Neuronal stem cell (in vitro differentiated cells): ENCODE results near the gene OTOF.

ENCODE experiments used
- DNase-seq: peaks from one replicate; pipeline ENCODE4 v3.0.0-alpha.2; 2013; ENCODE audit warnings: low spot score
- H2AFZ ChIP-seq: one replicate; pipeline ENCODE4 v1.6.1; 2013; ENCODE audit warnings: mild to moderate bottlenecking, low read length, inconsistent platforms
- H2AK5ac ChIP-seq: 2 replicates; pipeline ENCODE4 v1.6.1; 2013; ENCODE audit warnings: low read depth, mild to moderate bottlenecking, inconsistent platforms, low read length, moderate library complexity, mixed read lengths
- H2BK120ac ChIP-seq: 2 replicates; pipeline ENCODE4 v1.6.1; 2013; ENCODE audit warnings: low read depth, mild to moderate bottlenecking, inconsistent platforms, low read length, moderate library complexity, mixed read lengths
- H2BK12ac ChIP-seq: one replicate; pipeline ENCODE4 v1.6.1; 2013; ENCODE audit warnings: low read length, inconsistent platforms
- H2BK15ac ChIP-seq: 2 replicates; pipeline ENCODE4 v1.6.1; 2013; ENCODE audit warnings: mild to moderate bottlenecking, low read length, inconsistent platforms, mixed read lengths
- H2BK5ac ChIP-seq: one replicate; pipeline ENCODE4 v1.6.1; 2013; ENCODE audit warnings: inconsistent platforms, mild to moderate bottlenecking, low read length, moderate library complexity
- H3K14ac ChIP-seq: one replicate; pipeline ENCODE4 v1.6.1; 2013; ENCODE audit warnings: low read length, inconsistent platforms
- H3K18ac ChIP-seq: 2 replicates; pipeline ENCODE4 v1.6.1; 2013; ENCODE audit warnings: low read length, inconsistent platforms
- H3K23ac ChIP-seq: 2 replicates; pipeline ENCODE4 v1.6.1; 2013; ENCODE audit warnings: low read depth, mild to moderate bottlenecking, mixed read lengths, low read length, inconsistent platforms; ENCODE audit not compliant: poor library complexity
- H3K27ac ChIP-seq: replicated peaks from 3 replicates; pipeline ENCODE4 v1.5.1; 2013; ENCODE audit warnings: low read length, inconsistent platforms
- H3K27me3 ChIP-seq, 3 experiments: 2 replicates each; pipeline ENCODE4 v1.6.1; 2013; ENCODE audit warnings: low read length in 3 of 3, mild to moderate bottlenecking in 2 of 3, inconsistent platforms in 1 of 3, low read depth in 1 of 3, mixed read lengths in 1 of 3, moderate library complexity in 1 of 3; ENCODE audit not compliant: control insufficient read depth in 3 of 3, insufficient read depth in 3 of 3
- H3K36me3 ChIP-seq, 2 donors: replicated peaks in 1 of 2; 2 replicates each; pipeline ENCODE4 v1.6.1; 2013; ENCODE audit warnings: low read length in 2 of 2; ENCODE audit not compliant: control insufficient read depth in 2 of 2, insufficient read depth in 2 of 2
- H3K4ac ChIP-seq: 2 replicates; pipeline ENCODE4 v1.6.1; 2013; ENCODE audit warnings: inconsistent platforms, mild to moderate bottlenecking, low read length, moderate library complexity
- H3K4me1 ChIP-seq, 2 donors: 1 replicate in 1 of 2; 2 replicates in 1 of 2; pipeline ENCODE4 v1.6.1; 2013; ENCODE audit warnings: low read length in 2 of 2, low read depth in 1 of 2; ENCODE audit not compliant: control insufficient read depth in 2 of 2, insufficient read depth in 1 of 2
- H3K4me2 ChIP-seq: one replicate; pipeline ENCODE4 v1.6.1; 2013; ENCODE audit warnings: mild to moderate bottlenecking, low read length, inconsistent platforms; ENCODE audit not compliant: insufficient read depth, poor library complexity, severe bottlenecking
- H3K4me3 ChIP-seq, 2 donors: 2 replicates each; pipeline ENCODE4 v1.5.1; 2013; ENCODE audit warnings: low read length in 2 of 2, mild to moderate bottlenecking in 2 of 2, inconsistent platforms in 1 of 2, moderate library complexity in 1 of 2
- H3K79me1 ChIP-seq: one replicate; pipeline ENCODE4 v1.6.1; 2013; ENCODE audit warnings: low read depth, mild to moderate bottlenecking, inconsistent platforms, low read length, moderate library complexity
- H3K9ac ChIP-seq: one replicate; pipeline ENCODE4 v1.6.1; 2013; ENCODE audit warnings: mild to moderate bottlenecking, low read depth, low read length, inconsistent platforms; ENCODE audit not compliant: poor library complexity
- H3K9me3 ChIP-seq, 2 donors: replicated peaks in 1 of 2; 2 replicates each; pipeline versions ENCODE3 to v1.6.1; 2013; ENCODE audit warnings: low read length in 2 of 2, mild to moderate bottlenecking in 2 of 2, inconsistent platforms in 1 of 2, low read depth in 1 of 2, mixed read lengths in 1 of 2, moderate library complexity in 1 of 2; ENCODE audit not compliant: control insufficient read depth in 2 of 2, insufficient read depth in 1 of 2
- H4K8ac ChIP-seq: one replicate; pipeline ENCODE4 v1.6.1; 2013; ENCODE audit warnings: low read depth, mild to moderate bottlenecking, inconsistent platforms, low read length, moderate library complexity
- H4K91ac ChIP-seq: one replicate; pipeline ENCODE4 v1.6.1; 2013; ENCODE audit warnings: low read length, low read depth, mild to moderate bottlenecking, inconsistent platforms; ENCODE audit not compliant: poor library complexity
- WGBS, 2 donors: extraction: QIAGEN DNeasy Blood & Tissue Kit; methylation state at CpG; one replicate each; pipeline ENCODE4 v1.1.7; 2013; ENCODE audit warnings: missing lambda C conversion rate in 2 of 2, mixed read lengths in 1 of 2; ENCODE audit not compliant: insufficient read length in 2 of 2, insufficient replicate concordance in 1 of 2; ENCODE audit errors: extremely low coverage in 2 of 2; 5-methylcytosine and 5-hydroxymethylcytosine counted together

Gene OTOF

DNA sequence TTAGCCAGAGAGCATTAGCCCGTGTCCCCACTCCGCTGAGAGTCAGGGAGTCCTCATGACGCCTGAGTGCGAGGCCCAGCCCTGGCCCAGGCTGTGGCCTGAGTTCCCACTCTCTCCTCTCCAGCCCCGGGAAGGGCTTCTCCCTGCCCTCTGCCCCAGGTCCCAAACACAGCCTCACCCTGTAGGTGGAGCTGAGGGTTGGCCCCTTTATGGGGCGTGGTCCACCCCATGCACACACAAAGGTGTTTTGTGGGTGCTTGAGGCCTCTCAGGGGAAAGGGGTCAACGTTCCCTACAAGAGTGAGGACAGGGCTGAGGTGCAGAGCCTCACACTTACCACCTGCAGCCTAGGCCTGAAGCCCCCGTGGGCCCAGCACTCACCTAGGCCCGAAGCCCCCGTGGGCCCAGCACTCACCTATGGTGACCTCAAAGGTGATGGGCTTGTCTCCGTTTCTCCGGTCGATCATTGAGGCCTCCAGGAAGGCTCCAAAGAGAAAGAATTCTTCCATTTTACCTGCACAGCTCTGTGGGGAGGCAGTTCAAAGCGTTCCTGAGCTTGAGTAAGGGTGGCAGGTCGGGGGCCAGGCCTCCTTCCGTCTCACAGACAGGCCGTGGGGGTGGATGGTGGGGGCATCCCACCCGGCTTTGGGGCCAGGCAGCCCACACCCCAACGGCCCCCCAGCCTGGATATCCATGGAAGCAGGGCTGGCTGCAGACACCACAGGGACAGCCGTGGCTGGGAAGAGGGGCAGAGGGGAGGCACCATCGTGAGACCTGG is 2.1 kb upstream of the OTOF start:
- peak overlapping the region; percentile 85 for H2BK120ac ChIP-seq
- peak overlapping the region; percentile 84 for H3K18ac ChIP-seq
- H3K4me2 ChIP-seq, result no peak overlapping the region
- peak overlapping the region; percentile 17 for H3K4ac ChIP-seq
- H3K4me1 ChIP-seq, result peaks cover 15 to 19% of the 10 kb centered on the region in 2 donors
- H2BK15ac ChIP-seq, result peak overlapping the region; percentile 93
- peaks cover 2% of the 10 kb centered on the region for H3K79me1 ChIP-seq
- peak overlapping the region; percentile 77 for H3K23ac ChIP-seq
- no peak overlapping the region for H3K27ac ChIP-seq
- H3K14ac ChIP-seq, result peak overlapping the region; percentile 51
- WGBS, 2 donors, result no CpG with 5 or more reads among the region's 21 CpGs
- peak overlapping the region; percentile 63 for H3K9ac ChIP-seq
- H3K36me3 ChIP-seq, result no peaks in the 10 kb centered on the region
- no peak overlapping the region for H3K4me3 ChIP-seq
- H2AFZ ChIP-seq, result no peak overlapping the region
- H4K91ac ChIP-seq, result no peak overlapping the region
- no peak for DNase-seq
- no peaks in the 10 kb centered on the region for H3K27me3 ChIP-seq
- peak overlapping the region; percentile 79 for H2BK5ac ChIP-seq
- H4K8ac ChIP-seq, result no peak overlapping the region
- H2BK12ac ChIP-seq, result peak overlapping the region; percentile 93
- H2AK5ac ChIP-seq, result peak overlapping the region; percentile 94
- H3K9me3 ChIP-seq, result peaks cover 0 to 2% of the 10 kb centered on the region in 2 donors

DNA sequence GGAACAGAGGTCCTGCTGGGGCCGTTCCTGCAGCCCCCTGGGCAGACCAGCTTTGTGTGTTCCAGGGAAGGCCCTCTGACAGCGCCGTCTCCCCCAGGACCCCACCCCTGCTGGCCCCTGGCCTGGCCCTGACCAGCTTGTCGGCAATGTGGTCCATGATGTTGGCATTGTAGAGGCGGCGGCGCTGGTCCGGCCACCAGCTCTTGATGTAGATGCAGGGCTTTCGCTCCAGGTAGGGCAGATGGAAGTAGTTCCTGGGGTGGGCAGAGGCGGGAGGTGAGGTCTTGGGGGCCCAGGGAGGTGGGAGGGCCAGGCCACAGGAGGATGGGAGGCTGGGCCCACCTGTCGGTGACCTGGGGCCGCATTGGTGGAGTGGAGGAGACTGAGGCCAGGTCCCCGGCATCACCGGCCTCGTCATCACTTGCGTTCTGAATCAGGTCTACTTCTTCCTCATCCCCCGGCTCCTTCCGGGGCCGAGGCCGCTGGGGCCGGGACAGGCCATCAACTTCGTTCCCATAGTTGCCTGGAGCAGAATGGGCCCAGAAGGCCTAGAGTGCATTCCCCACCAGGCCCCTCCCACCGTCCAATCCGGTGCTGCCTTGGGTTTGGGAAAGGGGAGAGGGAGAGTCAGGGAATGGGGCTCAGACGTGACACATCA is 1.3 kb upstream of the OTOF start:
- H2AK5ac ChIP-seq, result peak overlapping the region; percentile 73
- WGBS, 2 donors, result no CpG with 5 or more reads among the region's 25 CpGs

DNA sequence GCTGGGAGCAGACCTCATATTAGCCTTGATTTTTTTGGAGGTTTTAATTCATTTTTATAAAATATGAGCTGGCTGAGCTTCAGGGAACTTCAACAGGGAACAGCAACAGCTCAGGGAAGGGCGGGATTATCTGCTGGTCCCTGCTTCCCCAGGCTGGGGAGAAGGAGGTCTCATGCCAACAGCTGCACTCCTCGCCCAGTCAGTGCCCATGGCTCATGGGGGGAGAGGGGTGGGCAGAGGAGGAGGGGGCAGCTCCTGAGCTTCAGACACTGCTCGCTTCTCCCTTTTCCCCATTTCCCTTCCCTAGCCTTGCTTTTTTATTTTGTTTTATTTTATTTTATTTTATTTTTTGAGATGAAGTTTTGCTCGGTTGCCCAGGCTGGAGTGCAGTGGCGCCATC is 442 bp upstream of the OTOF start:
- no peak overlapping the region for H2AFZ ChIP-seq
- no peak overlapping the region for H3K23ac ChIP-seq
- no peak overlapping the region for H2AK5ac ChIP-seq
- H3K18ac ChIP-seq, result no peak overlapping the region
- no peak overlapping the region for H3K9ac ChIP-seq
- no peak overlapping the region for H2BK120ac ChIP-seq
- H3K4me2 ChIP-seq, result no peak overlapping the region
- H3K14ac ChIP-seq, result no peak overlapping the region
- H3K4me3 ChIP-seq, result no peak overlapping the region
- H2BK12ac ChIP-seq, result no peak overlapping the region
- H4K8ac ChIP-seq, result no peak overlapping the region
- no peak overlapping the region for H2BK5ac ChIP-seq
- no peak overlapping the region for H3K27ac ChIP-seq
- H4K91ac ChIP-seq, result no peak overlapping the region
- peaks cover 2% of the 10 kb centered on the region for H3K79me1 ChIP-seq
- H3K4ac ChIP-seq, result no peak overlapping the region
- H3K4me1 ChIP-seq, result peaks cover 12 to 15% of the 10 kb centered on the region in 2 donors
- H3K27me3 ChIP-seq, result no peaks in the 10 kb centered on the region
- H3K36me3 ChIP-seq, result no peaks in the 10 kb centered on the region
- no peak for DNase-seq
- peaks cover 0 to 2% of the 10 kb centered on the region in 2 donors for H3K9me3 ChIP-seq
- no peak overlapping the region for H2BK15ac ChIP-seq
- no CpG with 5 or more reads among the region's 5 CpGs for WGBS, 2 donors

More for the DNA sequence above, 1.3 kb upstream of the OTOF start:
- Histone ChIP-seq H3K79me1 (peaks cover 2% of the 10 kb centered on the region), H3K18ac (peak overlapping the region; percentile 23), H3K4me1 (peaks cover 15 to 17% of the 10 kb centered on the region in 2 donors), H2BK12ac (peak overlapping the region; percentile 93), H2AFZ (no peak overlapping the region), H3K9ac (peak overlapping the region; percentile 63), H3K4ac (peak overlapping the region; percentile 17), H4K91ac (no peak overlapping the region), H3K4me3 (no peak overlapping the region), H4K8ac (no peak overlapping the region), H3K36me3 (no peaks in the 10 kb centered on the region), H2BK5ac (no peak overlapping the region), H3K14ac (no peak overlapping the region), H3K23ac (peak overlapping the region; percentile 23), H3K4me2 (no peak overlapping the region), H2BK15ac (peak overlapping the region; percentile 63), H2BK120ac (no peak overlapping the region), H3K9me3 (peaks cover 0 to 2% of the 10 kb centered on the region in 2 donors), H3K27ac (no peak overlapping the region), H3K27me3 (no peaks in the 10 kb centered on the region)
- DNase-seq, result no peak
